Prostate gland (tissue), 2 donors: ENCODE data around the gene NCOA1.

Source experiments
- POLR2AphosphoS5 ChIP-seq: sonication (generic); formaldehyde crosslinking; IDR thresholded peaks from one replicate; pipeline ENCODE4 v1.6.1; 2017; ENCODE audit warnings: antibody characterized with exemption
- TF ChIP-seq, protein P1 (sequence below), 4 experiments: fragments of 200-600 bp in 2 of 4; fragments of 450-650 bp in 2 of 4; sonication (generic) in 2 of 4; IDR thresholded peaks; 1 replicate in 3 of 4; 2 replicates in 1 of 4; pipeline ENCODE4 v1.5.1; 2016 to 2019; ENCODE audit warnings: antibody characterized with exemption in 4 of 4, mild to moderate bottlenecking in 2 of 4, moderate library complexity in 2 of 4

DNA sequence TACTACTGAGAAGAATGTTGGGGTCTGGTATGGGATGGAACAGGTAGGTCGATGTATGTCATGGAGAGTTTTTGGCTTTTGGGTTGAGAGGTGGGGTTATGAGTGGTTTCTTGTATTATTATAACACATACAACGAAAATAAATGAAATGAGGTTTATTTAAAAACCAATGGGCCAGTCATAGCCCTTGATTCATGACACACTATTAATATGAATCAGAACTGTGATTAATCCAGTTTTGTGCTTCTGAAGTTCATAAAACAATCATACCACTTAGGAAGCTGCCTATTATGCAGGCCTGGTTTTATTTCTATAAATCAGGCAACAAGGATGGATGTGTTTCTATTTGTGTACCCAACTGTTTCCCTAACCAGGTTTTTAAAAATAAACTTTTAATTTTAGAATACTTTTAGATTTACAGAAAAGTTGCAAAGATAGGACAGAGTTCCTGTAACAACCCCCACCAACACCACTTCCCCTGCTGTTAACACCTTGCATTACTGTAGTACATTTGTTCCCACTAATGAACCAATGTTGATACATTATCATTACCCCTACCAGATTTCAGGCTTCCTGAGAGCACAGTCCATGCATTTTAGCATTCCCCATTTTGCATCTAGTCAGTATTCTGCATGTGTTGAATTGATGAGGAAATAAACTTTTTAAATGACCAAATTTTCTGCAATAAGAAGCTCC, 37.5 kb upstream of the NCOA1 start:
- TF ChIP-seq, protein P1, sequence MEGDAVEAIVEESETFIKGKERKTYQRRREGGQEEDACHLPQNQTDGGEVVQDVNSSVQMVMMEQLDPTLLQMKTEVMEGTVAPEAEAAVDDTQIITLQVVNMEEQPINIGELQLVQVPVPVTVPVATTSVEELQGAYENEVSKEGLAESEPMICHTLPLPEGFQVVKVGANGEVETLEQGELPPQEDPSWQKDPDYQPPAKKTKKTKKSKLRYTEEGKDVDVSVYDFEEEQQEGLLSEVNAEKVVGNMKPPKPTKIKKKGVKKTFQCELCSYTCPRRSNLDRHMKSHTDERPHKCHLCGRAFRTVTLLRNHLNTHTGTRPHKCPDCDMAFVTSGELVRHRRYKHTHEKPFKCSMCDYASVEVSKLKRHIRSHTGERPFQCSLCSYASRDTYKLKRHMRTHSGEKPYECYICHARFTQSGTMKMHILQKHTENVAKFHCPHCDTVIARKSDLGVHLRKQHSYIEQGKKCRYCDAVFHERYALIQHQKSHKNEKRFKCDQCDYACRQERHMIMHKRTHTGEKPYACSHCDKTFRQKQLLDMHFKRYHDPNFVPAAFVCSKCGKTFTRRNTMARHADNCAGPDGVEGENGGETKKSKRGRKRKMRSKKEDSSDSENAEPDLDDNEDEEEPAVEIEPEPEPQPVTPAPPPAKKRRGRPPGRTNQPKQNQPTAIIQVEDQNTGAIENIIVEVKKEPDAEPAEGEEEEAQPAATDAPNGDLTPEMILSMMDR (IDR thresholded peaks at IDR 0.05) = no peak
- no peak for TF ChIP-seq POLR2AphosphoS5
